GM18511 (cell line): ENCODE data around the gene FYB1.
"Not testable (repeated sequence)": the region's sequence is repeated elsewhere in the genome, so short reads cannot be mapped to it uniquely, and the experiment has no call there.

Experiments used
- ATAC-seq: cut with Tn5 transposase; IDR thresholded peaks from one replicate; pipeline ENCODE4 v1.9.1; 2021; ENCODE audit warnings: mild to moderate bottlenecking, moderate library complexity; ENCODE audit not compliant: unreplicated experiment

The FYB1 gene

DNA sequence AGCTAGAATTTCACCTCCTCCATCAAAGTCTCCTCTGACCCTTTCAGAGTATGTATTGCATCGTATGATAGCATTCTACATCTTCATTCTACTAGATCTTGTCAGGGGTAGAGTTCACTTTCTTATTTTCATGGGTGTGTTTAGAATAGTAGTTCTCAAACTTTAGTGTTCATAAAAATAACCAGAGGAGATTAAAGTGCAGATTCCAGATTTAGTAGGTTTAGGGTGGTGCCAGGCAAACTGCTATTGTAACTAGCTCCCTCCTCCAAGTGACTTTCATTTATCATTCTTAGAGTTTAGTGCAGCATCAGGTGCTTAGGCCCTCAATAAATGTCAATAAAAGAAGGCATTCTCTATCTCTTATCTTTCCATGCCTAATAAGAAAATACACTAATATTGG, 7.2 kb upstream of the FYB1 start:
- ATAC-seq = no peak

DNA sequence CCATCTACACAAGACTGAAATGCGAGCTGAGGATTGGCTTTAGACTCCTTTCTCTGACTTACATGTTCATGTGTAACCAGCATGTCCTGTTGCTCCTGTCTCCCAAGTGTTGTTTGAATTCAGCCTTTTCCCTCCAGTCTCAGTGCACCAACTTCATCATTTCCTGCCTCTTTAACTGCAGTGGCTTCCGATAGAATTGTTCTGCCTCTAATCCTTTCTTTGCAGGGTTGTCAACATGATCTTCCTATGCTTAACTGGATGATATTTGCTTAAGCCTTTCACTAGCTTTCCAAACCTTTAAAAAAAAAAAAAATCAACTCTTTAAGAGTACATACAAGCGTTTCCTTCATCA, 6.7 kb upstream of the FYB1 start:
- no peak for ATAC-seq

DNA sequence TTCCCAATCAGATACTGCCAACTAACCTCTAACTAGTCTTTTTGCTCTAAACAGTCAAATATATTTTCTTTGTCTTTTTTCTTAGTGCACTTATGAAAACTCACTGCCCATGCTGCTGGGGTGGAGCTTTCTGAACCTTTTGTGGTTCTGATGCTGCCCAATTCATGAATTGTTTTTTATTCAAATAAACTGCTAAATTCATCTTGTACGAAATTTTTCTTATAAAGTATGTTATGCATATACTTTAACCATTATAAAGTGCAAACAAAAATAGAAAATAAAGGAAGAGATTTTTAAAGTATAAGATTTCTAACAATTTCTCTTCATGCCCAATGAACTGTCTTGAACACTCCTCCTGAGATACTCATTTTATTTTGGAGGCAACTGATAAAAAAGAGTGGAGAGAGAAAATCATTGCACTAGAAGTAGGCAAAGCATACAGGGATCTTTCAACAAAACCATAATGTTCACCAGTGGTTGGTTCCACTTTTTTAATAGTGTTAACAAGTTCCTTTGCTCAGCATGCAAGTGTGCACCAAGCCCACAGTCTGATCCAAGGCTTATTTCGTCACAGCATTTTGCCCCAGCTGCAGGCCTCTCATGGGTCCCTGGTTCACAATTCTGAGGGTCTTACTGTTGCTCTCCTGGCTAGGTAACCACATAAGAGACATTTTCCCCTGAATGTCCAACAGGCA, 6.2 kb upstream of the FYB1 start:
- no peak for ATAC-seq

DNA sequence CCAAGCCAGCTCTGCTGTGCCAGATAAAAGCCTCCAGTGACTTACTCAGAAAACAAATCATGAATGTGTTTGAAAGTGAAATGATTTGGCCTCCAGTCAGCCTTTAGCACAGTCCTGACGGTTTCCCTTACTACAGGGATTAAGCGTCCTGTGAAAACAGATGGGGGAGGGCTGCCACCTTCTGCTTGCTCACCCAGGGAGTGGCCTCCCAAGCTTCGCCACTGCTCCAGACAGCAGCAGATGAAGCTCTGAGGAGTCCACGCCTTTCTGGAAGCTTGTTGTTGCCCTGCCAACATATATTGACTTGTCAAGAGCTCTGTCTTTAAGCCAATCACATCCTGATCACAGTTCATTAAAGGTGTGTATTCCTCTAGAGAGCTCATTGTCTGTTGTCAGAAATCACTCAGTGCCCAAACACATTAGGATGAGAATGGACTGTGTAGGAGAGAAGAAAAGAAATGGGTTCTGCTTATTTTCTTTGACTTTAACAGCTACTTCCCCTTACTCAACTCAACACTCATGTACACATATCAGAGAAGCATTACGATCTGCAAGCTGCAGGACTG, 4.9 kb upstream of the FYB1 start:
- ATAC-seq = no peak

DNA sequence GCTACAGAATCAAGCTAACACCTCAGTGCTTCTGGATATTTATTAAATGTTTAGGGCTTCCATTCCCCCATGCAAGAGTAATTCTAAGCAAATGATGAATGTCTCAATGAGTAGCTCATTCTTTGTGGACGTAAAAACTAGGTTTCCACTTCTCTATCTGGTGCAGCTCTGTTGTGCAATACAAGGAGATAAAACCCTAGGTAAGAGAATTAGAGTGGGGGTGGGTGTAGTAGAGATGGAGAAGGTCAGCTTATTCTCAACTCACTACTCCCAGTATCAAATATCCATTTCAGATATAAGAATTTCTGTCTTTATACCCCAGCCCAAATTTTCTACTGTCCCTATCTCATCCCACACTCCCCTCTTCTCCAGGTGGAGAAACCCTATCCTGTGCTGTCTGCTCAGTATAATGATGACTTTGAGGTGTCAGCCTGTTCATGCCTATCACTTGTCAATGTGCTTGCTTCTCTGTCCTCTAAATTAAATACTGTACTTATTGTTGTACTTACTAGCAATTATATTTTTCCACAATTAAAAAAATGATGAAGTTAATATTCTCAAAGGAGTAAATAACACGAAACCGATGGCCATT, 4.3 kb upstream of the FYB1 start:
- ATAC-seq = no peak

DNA sequence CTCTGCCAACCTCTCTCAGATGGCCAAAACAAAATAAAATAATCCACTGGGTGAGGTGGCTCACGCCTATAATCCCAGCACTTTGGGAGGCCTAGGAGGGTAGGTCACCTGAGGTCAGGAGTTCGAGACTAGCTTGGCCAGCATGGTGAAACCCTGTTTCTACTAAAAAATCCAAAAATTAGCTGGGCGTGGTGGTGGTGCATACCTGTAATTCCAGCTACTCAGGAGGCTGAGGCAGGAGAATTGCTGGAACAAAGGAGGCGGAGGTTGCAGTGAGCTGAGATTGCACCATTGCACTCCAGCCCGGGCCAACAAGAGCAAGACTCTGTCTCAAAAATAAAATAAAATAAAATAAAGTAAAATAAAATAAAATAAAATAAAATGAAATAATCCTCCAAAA, 2.3 kb upstream of the FYB1 start:
- not testable (repeated sequence) for ATAC-seq

DNA sequence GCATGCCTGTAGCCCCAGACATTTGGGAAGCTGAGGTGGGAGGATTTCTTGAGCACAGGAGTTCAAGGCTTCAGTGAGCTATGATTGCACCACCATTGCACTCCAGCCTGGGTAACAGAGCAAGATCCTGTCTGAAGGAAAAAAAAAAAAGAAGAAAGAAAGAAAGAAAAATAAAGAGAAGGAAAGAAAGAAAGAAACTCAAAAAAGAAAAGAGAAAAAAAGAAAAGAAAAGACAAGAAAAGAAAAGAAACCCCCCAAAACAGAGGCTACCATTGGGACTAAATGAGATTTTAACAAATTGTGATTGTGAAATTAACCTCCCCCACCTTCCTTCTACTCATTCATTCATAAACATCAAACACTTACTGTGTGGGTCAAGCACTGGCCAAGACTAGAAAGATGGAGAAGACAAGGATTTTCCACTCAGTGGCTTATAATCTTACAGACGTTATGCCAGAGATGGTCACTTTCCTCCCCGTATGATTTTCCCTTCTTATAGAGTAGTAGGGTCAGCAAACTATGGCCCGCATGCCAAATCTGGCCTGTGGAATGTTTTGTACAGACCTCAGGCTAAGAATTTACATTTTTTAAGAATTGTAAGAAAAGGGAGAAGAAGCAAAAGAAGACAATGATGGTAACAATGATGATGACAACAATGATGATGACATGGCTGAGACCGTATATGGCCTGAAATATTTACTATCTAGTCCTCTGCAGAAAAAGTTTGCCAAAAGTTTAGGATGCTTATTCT, 1.1 kb upstream of the FYB1 start:
- ATAC-seq = no peak

DNA sequence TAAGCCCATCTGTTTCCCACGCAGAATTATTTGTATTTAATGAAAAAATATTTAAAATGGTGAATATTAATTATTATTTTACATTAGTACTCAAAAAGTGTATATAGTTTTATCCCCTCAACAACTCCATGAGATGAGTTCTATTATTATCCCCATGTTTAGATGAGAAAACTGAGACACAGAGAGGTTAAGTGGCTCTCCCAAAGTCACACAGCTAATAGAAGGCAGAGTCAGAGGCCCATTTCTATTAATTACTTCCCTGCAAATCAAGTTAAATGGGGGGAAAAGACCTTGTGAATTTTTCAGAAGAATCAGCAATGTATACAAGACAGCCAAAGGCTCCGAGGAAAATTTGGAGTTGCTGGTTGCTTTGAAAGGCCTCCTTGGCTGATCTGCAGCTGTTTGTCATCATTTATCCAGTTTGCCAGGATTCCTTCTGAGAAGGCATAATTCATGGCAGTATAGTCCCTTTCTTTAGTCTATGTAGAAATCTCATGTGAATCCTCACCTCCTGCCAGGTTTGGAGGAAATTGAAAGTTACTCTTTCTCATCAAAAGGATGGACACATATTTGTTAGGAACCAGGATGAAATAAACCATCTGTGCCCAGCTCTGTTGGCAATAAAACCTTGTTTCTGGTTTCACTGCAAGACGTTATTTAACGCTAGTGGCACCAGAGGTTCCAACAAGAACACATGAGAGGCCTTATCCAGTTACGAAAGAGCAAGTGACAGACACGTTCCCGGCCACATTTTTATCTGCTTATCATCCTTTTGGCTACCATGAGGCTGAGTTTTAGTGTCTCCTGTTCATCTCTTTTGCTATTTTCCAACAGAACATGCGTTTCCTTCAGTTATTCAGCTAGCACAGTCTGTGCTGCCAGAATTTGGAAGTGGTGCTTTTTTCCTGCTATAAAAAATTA, 621 bp downstream of the FYB1 start:
- no peak for ATAC-seq

DNA sequence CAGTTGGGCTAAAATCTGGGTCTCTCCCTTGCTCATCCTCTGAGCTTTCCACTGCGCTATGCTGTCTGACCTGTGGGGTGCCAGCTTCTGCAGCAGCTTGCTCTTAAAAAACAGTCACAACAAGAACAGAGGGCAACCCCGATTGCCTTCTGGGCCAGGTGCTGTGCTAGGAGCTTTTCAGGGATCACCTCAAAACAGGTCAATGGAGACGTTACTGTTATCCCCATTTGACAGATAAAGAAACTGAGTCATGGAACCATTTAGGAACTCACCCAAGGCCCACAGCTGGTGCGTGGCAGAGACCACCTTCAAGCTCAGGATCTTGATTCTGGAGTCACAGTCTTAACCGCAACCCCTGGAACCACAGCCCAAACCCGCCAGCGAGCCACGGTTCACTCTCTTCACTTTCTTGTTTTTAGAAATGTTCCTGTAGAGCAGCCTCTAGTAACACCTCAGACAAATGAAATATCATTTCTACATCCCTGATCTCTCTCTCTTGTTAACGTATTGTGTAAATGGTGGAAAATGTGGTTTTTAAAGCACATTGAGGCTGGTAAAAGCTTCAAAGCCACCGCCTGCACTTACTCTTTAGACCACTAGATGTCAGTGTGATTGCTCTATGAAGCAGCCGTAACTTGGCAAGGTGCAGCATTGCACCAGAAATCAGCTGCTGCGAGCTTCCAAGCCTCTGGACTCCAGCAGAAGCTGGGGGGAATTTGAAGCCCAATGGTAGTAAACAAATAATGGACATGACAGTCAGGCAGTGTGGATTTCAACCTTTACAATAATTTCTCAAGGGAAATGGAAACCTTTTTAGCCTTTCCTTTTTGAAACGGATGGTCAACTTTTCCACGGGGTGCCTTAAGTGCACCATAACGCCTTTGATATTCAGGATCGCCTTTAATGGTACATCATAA, 1.7 kb downstream of the FYB1 start:
- ATAC-seq = peak; percentile 89

DNA sequence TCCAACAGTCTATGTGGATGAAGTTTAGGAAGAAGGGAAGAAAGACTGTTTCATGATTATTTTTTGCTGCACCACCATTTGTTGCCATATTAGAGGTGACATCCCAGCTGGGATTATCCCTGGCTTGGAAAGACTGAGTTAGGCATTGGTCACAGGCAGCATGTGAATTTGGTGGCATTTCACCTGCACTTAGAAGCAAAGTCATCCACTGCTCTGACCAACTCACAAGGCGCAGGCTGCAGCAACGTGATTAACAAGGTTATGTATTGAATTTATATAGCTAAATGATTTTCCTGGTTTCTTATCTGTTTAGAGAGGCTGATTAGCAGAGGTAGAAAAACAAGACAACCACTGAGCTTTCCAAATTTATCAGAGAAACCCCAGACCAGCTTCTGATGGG, 2.7 kb downstream of the FYB1 start:
- no peak for ATAC-seq

DNA sequence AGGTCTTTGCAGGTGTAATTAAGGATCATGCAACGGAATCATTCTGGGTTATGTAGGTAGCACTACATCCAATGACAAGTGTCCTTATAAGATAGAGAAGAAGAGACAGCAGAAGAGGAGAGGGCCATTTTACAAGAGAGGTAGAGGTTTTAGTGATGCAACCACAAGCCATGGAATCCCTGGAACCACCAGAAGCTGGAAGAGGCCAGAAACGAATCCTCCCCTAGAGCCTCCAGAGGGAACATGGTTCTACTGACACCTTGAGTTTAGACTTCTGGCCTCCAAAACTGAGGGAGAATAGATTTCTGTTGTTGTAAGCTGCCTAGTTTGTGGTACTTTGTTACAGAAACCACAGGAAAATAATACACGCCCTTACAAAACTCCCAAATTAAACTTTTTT, 3.5 kb downstream of the FYB1 start:
- ATAC-seq = no peak

DNA sequence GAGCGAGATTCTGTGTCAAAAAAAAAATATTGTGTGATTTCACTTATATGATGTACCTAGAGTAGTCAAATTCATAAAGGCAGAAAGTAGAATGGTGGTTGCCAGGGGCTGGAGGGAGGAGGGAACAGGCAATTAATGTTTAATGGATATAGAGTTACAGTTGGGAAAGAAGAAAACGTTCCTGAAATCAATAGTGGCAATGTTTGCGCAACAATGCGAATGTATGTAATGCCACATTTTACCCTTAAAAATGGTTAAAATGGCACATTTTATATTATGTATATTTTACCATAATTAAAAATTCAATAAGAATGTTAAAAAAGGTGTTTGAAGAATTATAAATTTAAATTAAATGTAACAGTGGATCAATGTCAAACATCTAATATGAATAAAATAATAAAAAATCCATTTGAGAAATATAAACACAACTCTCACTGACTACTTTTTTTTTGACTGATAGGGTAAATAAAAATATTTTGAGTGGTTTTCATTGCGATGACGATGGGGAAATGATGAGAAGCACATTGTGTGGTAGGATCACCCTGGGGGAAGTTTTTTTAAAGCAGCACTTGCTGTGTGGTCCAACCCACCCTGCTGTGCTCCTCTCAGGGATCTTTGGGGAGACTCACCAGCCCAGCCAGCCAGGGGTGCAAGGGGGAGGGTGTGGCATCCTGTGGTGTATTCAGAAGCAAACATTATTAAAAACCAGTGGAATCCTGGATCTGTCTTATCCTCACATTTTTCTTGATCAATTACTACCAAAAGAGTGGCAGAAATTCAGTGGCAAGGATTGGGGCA, 4.3 kb downstream of the FYB1 start:
- ATAC-seq = no peak

DNA sequence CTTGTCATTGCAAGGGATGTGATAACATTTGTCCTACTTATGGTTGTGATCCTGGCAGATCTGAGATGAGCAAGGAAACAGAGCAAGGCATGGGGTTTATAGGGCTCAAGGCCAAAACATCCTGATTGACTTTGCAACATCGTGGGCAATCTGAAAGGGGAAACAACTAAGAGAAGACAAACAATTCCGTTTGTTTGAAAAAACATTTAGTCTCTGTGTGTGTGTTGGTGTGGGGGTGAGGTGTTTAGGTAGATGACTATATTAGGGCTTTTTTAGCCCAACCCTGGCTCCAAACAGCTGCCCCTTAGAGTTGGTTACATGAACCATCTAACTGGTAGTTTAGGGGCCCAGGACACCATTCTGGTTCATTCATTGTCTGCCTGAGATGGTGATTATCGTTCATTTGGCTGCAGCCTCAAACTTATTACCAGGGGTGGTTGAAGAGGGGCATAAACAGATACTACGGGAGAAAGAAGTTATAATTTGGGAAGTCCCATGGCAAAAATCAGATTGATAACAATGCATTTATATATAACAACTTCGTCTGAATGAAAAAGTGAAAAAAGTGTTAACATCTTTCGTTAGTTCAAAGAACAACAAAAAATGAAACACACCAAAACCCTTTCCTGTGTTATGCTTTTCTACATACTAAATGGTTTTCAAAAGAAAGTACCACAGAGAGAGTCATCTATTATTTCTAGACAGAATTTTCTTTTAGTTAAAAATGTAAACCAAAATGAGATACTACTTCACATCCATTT, 5.7 kb downstream of the FYB1 start:
- no peak for ATAC-seq

DNA sequence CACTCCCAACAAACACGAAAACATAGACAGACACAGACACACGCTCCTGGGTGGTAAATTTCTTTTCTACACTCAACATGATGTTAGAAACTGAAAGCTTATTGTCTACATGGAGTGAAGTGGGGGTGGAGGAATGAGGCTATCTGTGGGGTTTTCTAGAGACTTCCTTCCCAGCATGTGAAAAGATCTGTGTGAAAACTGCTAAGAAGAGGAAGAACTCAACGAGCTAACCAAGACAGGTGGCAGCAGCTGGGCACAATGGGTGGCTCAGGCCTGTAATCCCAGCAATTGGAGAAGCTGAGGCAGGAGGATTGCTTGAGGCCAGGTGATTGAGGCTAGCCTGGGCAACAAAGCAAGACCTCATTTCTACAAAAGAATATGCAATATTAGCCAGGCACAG, 7.6 kb downstream of the FYB1 start:
- ATAC-seq = no peak

DNA sequence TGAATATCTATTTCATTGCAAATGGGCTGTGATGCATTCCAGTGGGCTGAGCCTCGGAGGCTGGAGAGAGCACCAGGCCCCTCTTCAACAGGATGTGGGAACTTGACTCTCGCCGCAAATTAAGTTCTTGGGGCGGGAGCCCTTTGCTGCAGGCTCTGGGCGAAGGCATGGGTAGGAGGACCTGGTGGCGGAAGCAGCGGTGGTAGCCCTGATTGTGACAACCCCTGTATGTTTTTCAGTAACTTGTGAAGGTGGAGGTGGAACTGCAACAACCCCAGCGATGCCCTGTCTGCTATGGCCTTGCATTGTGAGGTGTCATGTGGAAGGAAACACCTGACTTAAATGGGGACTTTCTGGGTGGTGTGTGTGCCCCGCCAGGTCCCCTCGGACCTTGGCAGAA, 9.4 kb downstream of the FYB1 start:
- peak; percentile 54 for ATAC-seq

DNA sequence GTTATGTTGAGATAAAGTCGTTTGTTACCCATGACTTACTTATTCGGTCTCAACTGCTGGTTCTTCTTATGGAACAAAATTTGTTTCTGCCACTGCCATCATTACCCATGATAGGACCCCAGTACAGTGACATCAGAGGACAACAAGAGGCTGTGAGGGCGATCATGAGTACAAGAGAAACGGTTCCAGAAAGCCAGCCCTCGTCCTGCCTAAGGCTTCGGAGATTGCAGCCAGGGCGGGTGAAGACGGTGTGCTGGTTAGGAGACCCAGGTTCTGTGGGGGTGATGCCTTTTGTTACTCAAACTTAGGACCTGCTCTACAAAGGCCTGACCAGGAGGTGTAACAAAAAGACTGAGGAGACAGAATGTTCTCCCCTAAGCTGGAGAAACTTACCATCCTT, 10.9 kb downstream of the FYB1 start:
- ATAC-seq = no peak

DNA sequence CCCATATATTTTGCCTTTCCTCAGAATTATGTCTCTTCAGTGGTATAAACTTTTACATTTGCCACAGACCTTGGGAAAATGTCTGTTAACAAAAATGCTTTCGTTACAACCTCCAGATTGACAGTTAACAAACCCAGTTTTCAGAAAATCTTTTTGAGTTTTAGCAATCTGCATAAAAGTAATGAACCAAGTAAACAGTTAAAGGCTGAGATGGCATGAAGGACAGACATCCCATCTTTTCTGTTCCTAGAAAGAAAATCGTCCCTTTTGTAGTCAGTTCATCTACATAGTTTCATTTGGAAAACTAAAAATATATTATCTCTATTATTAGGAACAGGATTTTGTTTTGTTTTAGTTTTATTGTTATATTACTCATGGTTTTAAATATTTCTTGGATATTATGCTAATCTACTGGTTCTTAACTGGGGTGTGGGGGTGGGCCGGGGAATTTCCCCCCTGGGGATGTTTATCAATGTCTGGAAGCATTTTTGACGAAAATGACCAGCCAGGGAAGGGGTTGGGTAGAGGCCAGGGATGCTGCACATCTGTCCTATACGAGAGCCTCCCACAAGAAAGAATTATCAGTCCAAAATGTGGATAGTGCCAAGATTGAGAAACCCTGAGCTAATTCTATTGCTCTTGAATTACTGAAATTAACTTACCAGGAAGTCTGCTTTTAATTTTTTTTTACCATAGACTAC, 11.9 kb downstream of the FYB1 start:
- no peak for ATAC-seq
